Measurements from ENCODE around the gene SPON1.
A peak's percentile ranks its signal among the peaks of the same experiment; 100 is the strongest.
"Not testable (repeated sequence)": the region's sequence is repeated elsewhere in the genome, so short reads cannot be mapped to it uniquely, and the experiment has no call there.

Gene SPON1

DNA sequence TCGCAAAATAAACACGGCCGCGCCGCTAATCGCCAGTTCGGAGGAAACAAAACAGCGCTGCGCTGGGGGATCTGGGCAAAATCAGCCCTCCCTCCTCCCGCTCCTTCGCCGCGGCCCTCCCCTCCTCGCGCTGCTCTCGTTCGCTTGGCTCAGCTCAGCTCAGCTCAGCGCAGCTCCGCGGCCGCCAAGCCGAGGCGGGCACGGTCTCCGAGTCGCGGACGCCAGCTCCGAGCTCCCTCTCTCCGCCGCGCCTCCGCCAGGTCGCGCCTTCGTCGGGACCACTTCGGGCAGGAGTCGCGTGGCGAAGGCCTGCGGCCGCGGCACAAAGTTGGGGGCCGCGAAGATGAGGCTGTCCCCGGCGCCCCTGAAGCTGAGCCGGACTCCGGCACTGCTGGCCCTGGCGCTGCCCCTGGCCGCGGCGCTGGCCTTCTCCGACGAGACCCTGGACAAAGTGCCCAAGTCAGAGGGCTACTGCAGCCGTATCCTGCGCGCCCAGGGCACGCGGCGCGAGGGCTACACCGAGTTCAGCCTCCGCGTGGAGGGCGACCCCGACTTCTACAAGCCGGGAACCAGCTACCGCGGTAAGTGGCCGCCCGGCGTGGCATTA, at the start of gene SPON1:
TSS of gene SPON1 (plus strand) at position 162 of the 607 bp plus-strand sequence. CDS start at position 344, 182 bp downstream.
- peak; percentile 38 for DNase-seq (ENCODE audit: low read depth)

DNA sequence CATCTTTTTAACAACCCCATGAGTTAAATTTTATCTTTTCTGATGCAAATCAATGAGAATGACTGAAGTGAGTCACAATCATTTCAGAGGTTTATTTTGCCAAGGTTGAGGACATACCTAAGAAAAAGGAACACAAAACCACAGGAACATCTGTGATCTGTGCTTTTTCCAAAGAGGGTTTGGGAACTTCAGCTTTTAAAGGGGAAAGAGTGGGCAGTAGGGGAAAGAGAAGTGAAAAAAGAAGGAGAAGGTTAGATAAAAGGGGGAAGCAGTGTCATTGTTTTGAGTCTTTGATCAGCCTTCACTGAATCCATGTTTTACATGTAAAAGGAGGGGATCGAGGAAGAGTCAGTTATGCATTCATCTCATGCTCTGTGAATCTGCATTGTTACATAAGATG, 45.3 kb upstream of the SPON1 start:
- no peak for DNase-seq (ENCODE audit: low read depth)

DNA sequence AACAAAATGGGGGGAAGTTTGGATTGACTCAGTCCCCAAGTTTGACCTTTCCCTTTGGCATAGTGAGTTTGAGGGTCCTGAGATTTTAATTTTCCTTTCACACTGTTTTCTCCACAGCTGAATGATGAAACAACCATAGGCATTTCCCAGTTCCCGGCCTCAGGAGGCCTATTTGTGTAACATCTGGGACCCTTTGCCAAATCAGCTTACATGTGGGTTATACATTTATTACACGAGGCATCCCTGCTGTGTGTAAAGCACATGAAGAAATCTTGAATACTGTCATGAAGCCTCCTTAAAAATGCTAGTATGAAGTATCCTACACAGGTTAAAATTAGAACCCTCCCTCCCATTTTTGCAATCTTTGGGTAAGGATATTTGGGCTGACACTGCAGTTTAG, 44.6 kb upstream of the SPON1 start:
- DNase-seq (ENCODE audit: low read depth), result no peak

DNA sequence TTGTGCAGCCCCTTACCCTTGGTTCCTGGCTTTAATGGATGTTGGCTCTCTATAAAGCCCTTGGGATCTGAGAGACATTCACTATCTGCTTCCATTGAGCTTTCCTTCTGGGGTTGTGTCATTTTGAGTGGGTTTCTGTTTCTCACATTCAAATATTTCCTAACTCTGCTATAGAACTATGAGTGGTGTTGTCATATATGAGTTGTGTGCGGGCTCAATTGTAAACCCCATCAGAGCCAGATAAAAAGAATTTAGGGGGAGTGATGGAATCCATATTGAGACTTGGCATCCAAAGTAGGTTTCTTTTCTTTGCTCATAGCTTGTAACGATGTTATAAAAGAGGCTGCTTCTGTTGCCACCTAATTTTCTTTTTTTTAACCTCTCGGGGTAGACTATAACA, 41.8 kb upstream of the SPON1 start:
- no peak for DNase-seq (ENCODE audit: low read depth)

DNA sequence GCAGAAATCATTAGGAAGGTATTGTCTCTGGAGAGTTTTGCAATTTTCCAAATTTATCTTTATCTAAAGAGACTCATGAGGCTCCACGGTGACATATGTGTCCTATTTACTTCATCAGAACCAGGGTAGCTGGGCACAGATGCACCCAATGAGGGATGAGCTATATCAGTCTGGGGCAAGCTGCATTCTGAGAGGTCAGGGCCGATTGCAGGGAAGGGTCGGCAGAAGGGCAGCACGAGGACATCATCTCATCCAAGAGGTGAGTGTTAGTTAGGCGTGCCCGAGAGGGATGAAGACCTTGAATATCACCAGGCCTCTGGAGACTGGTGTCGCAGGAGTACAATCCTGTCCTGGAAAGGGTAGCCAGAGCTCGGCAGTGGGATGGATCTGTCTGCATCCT, 41.0 kb upstream of the SPON1 start:
- no peak for DNase-seq (ENCODE audit: low read depth)

DNA sequence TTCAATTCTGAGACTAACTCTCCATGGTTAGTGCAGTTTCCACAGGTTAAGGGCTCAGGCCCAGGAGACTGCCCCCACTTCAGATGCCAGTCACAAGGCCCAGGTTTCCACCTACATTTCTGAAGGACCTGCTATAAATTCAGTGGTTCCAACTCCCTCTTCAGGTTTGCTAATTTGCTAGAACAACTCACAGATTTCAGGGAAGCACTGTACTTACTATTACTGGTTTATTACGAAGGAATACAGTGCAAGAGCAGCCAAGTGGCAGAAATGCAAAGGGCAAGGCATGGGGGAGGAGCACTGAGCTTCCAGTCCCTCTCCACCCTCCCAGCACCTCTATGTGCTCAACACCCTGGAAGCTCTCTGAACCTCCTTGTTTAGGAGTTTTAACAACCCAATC, 39.3 kb upstream of the SPON1 start:
- DNase-seq (ENCODE audit: low read depth), result no peak

DNA sequence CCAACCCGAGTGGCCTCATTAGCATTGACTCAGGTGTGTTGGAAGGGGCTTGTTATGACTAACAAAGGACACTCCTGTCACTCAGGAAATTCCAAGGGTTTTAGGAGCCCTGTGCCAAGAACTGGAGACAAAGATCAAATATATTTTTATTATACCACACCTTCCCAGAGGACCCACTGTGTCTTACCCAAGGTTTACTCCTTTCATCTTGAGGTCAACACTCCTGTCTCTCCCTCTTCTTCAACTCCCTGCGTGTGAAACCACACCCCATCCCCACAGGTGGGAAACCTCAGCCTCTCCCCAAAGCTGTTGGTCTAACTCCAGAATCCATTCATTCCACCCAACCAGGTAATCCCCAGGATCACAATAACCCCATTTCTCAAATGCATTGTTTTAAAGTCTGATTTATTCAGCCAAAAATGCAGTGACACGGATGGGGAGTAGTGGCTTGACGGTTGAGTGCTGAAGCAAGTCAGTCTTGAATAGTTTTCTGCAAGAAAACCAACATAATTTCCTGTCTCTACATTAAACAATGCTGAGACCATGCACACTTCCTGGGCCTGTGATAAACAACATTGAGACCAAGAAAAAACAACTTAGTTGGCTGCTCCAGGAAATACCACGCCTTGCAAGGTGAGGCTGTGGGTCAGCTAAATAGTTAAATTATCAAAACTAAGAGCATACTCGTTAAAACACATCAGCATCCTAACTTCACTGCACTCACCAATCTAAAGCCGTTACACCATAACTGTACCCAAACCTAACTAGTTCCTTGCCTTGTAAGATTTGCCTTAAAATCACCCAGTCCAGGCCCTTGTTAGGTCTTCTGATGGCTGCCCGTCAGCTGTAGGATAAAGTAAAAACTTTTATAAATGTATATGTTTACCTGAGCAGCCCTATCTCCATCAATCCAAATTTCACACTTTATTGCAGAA, 38.5 kb upstream of the SPON1 start:
- DNase-seq (ENCODE audit: low read depth), result peak; percentile 3

DNA sequence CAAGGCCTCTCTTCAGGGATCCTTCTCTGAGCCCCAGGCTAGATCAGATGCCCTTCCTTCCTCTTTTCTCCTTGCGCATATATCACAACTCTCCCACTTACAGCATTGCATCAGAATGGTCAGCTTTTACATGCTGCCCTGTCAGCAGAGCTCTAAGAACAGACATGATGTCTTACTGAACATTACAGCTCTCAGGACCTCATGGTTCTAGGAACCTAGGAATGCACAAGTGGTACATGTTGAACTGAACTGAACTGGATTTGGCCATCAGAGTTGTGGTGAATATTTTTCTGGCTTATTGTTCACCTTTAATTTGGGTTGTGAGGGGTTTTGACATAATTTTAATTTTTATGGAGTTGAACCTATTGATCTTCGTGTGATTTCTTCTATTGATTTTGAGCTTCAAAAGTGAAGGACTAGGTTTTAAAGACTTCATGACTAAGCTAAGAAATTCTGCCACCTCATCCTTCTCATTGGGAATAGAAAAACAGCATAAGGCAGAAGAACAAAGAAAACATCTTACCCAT, 37.7 kb upstream of the SPON1 start:
- DNase-seq (ENCODE audit: low read depth), result no peak

DNA sequence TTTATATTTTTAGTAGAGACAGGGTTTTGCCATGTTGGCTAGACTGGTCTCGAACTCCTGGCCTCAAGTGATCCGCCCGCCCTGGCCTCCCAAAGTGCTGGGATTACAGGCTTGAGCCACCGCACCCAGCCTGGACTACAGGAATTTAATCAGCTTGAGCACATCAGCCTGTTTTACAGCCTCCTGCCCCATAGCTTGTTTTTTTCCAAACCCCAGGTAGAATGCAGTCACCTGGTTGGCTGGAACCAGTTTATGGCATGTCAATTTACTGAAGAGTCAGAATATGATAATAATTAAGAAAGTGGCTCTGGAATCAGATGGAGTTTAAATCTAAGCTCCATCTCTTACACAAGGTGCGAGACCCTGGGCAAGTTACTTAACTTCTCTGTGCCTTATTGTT, 36.2 kb upstream of the SPON1 start:
- DNase-seq (ENCODE audit: low read depth), result not testable (repeated sequence)

DNA sequence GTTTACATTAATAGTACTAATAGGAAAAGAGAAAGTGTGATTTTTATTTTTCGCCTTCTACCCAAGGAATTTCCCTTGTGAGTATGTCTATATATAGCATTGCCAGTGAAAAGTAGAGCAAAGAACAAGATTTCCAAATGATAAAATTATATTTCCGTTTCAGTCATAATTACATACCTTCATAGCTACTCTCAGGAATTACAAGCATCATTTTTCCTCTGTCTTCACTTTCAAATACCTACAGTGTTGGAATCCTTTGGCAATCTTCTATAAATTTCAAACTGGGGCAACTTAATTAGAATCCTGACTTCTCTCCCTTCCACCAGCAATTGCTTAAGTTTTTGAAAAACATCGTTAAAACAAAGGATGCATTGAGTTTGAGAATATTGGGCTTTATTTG, 35.5 kb upstream of the SPON1 start:
- DNase-seq (ENCODE audit: low read depth), result no peak

DNA sequence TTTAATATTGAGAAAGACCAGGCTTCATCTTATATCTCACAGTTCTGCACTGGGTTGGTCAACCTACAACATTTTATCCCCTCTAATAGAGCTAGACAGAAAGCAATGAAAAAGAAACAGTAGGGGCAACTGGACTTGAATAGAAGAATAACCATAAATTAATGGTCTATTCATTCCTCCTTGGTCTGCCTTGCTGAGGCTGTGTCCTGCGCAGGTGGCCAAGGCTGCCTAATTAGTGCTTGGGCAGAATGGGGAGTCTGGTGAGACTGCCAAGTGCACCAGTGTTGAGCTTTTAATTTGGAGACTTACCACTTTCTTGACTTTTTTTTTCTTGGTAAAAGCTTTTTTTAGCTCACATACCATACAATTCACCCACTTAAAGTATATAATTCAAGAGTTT, 35.0 kb upstream of the SPON1 start:
- no peak for DNase-seq (ENCODE audit: low read depth)

DNA sequence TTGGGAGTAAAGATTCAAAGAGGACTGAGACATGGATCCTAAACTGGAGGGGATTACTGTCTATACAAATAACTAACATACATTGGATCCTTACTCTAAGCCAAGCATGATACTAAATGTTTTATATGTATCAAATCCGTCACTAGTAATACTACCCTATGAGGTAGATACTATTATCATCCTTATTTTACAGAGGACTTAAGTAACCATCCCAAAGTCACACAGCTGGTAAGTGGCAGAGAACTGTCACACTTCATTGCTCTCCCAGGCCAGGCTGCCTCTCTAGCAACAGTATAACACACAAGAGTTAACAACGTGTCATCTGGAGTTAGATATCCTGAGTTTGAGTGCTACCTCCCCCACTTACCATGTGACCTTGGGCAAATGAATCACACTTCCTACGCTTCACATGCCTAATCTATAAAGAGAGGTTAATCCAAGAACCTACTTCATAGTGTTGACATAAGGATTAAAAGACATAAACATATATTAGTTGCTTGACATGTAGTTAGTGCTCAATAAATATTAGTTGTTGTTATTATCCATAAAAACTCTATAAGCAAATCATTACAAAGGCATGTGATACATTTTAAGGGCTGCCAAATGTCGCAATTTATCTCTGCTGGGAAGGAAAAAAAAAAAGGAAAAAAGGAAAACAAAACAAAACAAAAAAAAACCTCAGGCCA, 33.8 kb upstream of the SPON1 start:
- no peak for DNase-seq (ENCODE audit: low read depth)

DNA sequence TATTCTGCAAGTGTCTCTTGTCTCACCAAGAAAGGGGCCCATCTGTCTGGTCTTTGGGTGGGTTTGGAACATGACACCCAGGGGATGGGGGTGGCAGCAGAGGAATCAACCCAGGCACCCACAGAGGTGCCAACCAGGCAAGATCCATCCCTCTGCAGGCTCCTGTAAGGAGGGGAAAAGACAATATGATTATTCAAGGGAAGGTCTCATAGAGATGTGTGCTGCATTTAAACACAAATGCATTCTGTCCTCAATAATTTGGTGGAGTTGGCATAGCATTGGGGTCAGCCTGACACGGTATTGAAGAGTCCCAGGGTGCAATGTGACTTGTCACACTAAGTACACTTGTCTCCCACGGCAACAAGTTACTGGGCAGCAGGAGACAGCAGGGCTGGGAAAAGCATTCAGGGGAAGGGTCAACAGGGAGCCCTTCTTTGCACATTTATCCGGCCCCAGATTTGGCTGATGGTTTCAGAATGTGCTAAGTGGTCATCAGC, 33.1 kb upstream of the SPON1 start:
- DNase-seq (ENCODE audit: low read depth), result no peak

DNA sequence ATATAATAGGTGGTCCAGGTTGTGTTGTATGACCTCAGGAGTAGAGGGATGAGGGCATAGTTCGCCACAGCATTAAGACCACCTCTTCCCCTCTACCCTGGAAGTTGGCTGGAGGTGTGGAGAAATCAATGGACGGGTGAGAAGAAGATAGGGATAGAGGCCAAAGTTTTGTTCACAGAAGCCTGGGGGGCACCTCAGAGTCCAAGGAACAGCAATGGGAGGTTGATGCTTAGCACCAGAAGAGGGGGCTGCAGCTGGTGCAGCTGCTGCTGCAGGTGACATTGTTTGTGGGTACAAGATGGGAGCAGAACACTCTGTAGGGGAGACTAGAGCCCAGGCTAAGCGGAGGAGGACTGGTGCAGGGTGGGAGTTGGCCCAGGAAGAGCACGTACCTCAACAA, 31.2 kb upstream of the SPON1 start:
- DNase-seq (ENCODE audit: low read depth), result no peak

DNA sequence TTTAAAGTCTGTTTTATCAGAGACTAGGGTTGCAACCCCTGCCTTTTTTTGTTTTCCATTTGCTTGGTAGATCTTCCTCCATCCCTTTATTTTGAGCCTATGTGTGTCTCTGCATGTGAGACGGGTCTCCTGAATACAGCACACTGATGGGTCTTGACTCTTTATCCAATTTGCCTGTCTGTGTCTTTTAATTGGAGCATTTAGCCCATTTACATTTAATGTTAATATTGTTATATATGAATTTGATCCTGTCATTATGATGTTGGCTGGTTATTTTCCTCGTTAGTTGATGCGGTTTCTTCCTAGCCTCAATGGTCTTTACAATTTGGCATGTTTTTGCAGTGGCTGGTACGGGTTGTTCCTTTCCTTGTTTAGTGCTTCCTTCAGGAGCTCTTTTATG, 25.4 kb upstream of the SPON1 start:
- not testable (repeated sequence) for DNase-seq (ENCODE audit: low read depth)

DNA sequence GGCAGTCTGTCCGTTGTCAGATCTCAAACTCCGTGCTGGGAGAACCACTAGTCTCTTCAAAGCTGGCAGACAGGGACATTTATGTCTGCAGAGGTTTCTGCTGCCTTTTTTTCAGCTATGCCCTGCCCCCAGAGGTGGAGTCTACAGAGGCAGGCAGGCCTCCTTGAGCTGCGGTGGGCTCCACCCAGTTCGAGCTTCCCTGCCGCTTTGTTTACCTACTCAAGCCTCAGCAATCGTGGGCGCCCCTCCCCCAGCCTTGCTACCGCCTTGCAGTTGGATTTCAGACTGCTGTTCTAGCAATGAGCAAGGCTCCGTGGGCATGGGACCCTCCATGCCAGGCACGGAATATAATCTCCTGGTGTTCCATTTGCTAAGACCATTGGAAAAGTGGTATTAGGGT, 23.7 kb upstream of the SPON1 start:
- peak; percentile 36 for DNase-seq (ENCODE audit: low read depth)

DNA sequence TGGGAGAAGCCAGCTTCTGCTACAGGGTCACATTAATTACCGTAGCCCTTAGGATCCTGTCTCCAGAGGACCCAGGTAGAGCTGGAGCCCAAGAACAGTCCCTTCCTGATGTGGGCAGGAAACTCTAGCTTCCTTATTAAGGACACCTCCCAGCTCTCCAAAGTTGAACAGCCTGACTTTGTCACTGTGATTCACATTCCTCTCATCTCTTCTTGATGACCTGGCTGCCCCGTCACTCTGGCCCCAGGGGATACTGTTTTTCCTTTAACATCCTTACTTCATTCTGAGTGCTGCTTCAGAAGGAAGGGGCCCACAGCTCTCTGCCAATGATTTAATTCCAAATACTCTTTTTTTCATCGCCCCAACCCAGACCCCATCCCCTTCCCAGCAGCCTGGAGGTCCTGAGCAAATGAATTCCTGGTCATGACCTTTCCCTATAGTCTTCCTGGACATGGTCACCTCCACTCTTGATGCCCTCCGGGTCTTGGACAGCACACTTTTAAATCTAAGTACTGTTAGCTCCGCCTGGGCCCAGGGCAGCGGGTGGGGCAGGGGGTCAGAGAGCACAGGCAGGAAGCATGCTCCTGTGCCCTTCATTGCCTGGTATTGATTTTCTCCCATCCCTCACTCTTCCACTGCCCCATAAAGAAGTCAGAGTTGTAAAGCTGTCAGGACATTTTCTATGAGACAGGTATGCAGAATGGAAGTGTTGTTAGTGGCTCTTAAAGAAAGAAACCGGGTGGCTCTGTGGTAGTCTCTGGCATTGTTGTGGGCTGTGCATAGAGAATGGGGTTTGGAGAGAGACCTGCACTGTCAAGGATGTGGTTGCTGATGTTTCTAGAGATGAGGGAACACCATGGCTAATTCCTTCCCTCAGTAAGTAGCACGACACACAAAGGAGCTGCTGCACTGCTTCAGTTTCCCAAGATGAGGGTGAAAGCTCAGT, 22.3 kb upstream of the SPON1 start:
- no peak for DNase-seq (ENCODE audit: low read depth)

DNA sequence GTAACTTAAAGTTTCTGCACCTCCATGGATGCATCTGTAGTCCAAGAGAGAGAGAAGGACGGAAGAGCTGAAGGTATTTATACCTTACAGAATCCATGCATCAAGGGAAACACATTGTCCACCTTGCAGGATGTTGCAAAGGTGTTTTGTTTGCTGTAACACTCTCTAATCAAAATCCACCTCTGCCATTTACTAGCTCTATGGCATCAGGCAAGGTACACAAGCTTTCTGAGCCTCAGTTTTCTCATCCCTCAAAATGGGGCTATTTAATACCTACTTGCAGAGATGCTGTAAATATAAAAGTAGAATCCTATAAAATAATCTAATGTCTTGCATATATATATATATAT, 21.6 kb upstream of the SPON1 start:
- no peak for DNase-seq (ENCODE audit: low read depth)

DNA sequence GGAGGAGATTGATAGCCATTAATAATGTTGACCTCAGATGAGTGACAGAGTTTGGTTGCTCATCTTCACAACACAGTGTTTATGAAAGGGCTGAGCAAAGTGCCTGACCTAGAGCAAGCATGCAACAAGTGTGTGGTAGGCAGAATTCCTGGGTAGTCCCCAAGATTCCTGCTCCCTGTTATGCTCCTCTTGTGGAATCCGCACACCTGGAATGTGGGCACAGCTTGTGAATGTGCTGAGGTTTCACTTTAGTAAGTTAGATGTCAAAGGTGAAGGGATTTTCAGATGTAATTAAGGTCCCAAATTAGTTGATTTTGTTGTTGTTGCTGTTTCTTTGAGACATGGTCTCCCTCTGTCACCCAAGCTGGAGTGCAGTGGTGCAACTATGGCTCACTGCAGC, 20.7 kb upstream of the SPON1 start:
- DNase-seq (ENCODE audit: low read depth), result no peak

DNA sequence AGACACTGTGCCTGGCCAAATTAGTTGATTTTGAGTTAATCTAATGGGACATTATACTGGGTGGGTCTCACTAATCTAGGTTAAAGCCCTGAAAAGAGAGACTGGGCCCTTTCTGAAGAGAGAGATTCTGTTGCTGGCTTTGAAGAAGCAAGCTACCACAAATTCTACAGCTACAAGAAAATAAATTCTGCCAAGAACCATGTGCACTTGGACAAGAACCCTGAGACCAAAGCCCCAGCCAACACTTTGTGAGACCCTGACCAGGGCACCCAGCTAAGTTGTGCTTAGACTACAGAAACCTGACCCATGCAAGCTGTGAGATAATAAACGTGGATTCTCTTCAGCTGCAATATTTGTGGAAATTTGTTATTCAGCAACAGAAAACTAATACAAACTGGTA, 20.1 kb upstream of the SPON1 start:
- no peak for DNase-seq (ENCODE audit: low read depth)

DNA sequence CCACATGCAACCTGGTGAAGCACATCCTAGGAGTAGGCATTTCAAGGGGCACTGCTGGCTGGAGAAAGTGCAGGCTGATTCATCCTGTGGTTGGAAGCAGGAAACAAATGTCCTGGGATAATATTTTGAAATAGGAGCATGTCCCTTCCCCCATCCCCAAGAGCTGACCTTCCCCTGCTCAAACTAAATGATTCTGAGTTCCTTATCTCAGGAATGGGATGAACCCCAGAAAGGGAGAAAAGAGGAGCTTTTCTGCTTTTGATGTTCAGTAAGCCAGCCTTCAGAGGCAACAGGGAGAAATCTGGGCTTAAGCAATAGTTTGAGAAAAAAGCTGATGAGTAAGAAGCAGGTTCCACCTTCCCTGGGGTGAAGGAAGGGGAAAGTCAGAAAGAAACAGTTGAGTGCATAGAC, 19.5 kb upstream of the SPON1 start:
- no peak for DNase-seq (ENCODE audit: low read depth)

DNA sequence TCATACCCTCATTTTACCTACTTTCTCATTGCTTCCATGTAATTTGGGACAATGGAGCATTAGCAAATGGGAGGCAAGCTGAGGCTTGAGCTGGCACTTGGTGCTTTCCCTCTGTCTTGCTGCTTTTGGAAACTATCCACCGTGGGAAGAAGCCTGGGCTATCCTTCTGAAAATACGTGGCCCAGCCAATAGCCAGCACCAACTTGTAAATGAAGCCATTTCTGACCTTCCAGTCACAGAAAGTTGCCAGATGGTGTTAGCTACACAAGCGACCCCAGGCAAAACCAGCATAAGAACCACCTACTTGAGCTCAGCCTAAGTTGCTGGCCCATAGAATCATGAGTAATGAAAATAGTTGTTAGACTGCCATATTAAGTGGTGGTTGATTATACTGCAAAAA, 18.5 kb upstream of the SPON1 start:
- no peak for DNase-seq (ENCODE audit: low read depth)

Data from activated T-helper 1 cell treated with Interleukin-2 at 50 U/mL for 16 hours (primary cell).